ENCODE measurements around the gene RECQL5. TPM values are rescaled to one million over a fixed set of nuclear protein-coding genes. Genes with fewer than 3 reads are reported as not detected.

Gene RECQL5
- total and polyA plus RNA-seq, 2 donors (not counting 1 experiment from before 2014, with no cell fraction given) = 8.4 to 26.3 TPM

DNA sequence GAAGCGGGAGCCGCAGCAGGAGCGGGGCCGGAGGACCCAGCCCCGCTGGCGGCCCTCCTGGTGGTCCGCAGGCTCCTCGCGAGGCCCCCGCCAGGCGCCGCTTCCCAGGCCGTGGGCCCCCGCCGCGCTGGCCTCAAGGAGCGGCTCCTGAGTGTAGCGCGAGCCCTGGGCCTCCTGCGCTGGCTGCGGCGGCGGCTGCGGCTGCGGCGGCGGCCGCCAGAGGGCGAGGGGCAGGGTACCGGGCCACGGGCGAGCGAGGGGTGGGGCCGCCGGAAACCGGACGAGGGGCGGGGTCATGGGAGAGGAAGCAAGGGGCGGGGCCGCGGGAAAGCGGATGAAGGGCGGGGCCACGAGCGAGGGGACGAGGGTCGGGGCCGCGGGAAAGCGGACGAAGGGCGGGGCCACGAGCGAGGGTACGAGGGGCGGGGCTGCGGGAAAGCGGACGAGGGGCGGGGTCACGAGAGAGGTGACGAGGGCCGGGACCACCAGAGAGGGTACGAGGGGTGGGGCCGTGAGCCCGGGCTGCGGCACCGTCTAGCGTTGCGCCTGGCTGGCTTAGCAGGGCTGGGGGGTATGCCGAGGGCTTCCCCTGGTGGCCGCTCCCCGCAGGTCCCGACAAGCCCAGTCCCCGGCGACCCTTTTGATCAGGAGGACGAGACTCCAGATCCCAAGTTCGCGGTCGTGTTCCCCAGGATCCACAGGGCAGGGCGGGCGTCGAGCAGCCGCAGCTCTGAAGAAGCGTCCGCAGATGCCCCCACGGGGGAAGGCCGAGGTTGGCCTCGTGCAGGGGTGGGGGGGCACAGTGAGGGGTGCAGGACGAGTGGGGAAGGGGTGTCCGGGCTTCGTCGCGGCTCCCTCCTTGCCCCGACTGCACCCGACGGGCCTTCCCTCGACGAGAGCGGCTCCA is 77.7 kb downstream of the RECQL5 start:
- H2AFZ ChIP-seq (ENCODE audit: low read length) = peak overlapping the region; percentile 80
- H3K27me3 ChIP-seq (ENCODE audit: control insufficient read depth, insufficient read depth, low read length) = peaks cover 27% of the 10 kb centered on the region
- no peak overlapping the region for H3K9ac ChIP-seq (ENCODE audit: insufficient read depth, low read length)
- peak; percentile 67 to 78 for DNase-seq (ENCODE audit: low read depth in 2 of 2)
- peak overlapping the region; percentile 34 to 55 (median 43) for H3K4me3 ChIP-seq (replicated peaks in 1 of 4; ENCODE audit: control extremely low read depth in 1 of 4, insufficient read depth in 1 of 4, low read depth in 3 of 4, low read length in 4 of 4)
- no peaks in the 10 kb centered on the region for H3K9me3 ChIP-seq (ENCODE audit: control insufficient read depth, insufficient read depth, low read depth, low read length)
- H3K79me2 ChIP-seq (ENCODE audit: control insufficient read depth, insufficient read depth, low read length) = no peaks in the 10 kb centered on the region
- no peaks in the 10 kb centered on the region for H3K4me1 ChIP-seq (ENCODE audit: control insufficient read depth, extremely low read depth, insufficient read depth, low read length)
- peak; percentile 21 to 30 for TF ChIP-seq CTCF (conservative IDR thresholded peaks at IDR 0.05 in 1 of 2, IDR thresholded peaks at IDR 0.05 in 1 of 2; ENCODE audit: low read depth in 1 of 2, low read length in 2 of 2)
- no peak for TF ChIP-seq EZH2 (IDR thresholded peaks at IDR 0.05; ENCODE audit: low read length, missing control alignments)
- no peak overlapping the region for H3K27ac ChIP-seq (ENCODE audit: insufficient read depth, low read length)
- peak overlapping the region; percentile 35 for H3K4me2 ChIP-seq (ENCODE audit: extremely low read depth, insufficient read depth, low read length)
- H4K20me1 ChIP-seq (ENCODE audit: control insufficient read depth, extremely low read depth, insufficient read depth, low read length) = no peaks in the 10 kb centered on the region
- no peaks in the 10 kb centered on the region for H3K36me3 ChIP-seq (ENCODE audit: control insufficient read depth, insufficient read depth, low read length)

DNA sequence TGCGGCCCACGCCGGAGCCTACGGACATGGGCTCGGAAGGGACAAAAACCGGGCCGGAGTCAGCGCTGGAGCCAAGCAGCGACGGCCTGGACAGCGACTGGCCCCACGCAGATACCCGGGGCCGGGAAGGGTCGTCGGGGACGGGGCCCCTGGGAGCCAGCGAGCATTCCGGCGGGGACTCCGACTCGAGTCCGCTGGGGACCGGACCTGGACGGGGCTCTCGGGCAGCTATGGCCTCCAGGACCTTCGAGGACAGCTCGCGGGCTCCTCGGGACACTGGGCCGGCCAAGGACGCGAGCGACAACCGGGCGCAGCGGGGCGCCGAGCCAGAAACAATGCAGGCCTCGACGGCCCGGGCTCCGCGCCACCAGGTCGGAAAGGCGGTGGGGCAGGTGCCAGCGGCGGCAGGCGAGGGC is 78.3 kb downstream of the RECQL5 start:
- Histone ChIP-seq H3K4me2 (ENCODE audit: extremely low read depth, insufficient read depth, low read length) (no peak overlapping the region), H3K36me3 (ENCODE audit: control insufficient read depth, insufficient read depth, low read length) (no peaks in the 10 kb centered on the region), H3K79me2 (ENCODE audit: control insufficient read depth, insufficient read depth, low read length) (no peaks in the 10 kb centered on the region), H3K27me3 (ENCODE audit: control insufficient read depth, insufficient read depth, low read length) (peaks cover 27% of the 10 kb centered on the region), H3K9me3 (ENCODE audit: control insufficient read depth, insufficient read depth, low read depth, low read length) (no peaks in the 10 kb centered on the region), H2AFZ (ENCODE audit: low read length) (no peak overlapping the region), H3K27ac (ENCODE audit: insufficient read depth, low read length) (no peak overlapping the region), H4K20me1 (ENCODE audit: control insufficient read depth, extremely low read depth, insufficient read depth, low read length) (no peaks in the 10 kb centered on the region), H3K9ac (ENCODE audit: insufficient read depth, low read length) (no peak overlapping the region), H3K4me1 (ENCODE audit: control insufficient read depth, extremely low read depth, insufficient read depth, low read length) (no peaks in the 10 kb centered on the region), H3K4me3 (replicated peaks in 1 of 4; ENCODE audit: control extremely low read depth in 1 of 4, insufficient read depth in 1 of 4, low read depth in 3 of 4, low read length in 4 of 4) (peak overlapping the region in 1 of 4 experiments; percentile 35)
- DNase-seq (ENCODE audit: low read depth in 2 of 2) = no peak
- peak; percentile 97 for TF ChIP-seq EZH2 (IDR thresholded peaks at IDR 0.05; ENCODE audit: low read length, missing control alignments)
- TF ChIP-seq CTCF (conservative IDR thresholded peaks at IDR 0.05 in 1 of 2, IDR thresholded peaks at IDR 0.05 in 1 of 2; ENCODE audit: low read depth in 1 of 2, low read length in 2 of 2) = no peak

DNA sequence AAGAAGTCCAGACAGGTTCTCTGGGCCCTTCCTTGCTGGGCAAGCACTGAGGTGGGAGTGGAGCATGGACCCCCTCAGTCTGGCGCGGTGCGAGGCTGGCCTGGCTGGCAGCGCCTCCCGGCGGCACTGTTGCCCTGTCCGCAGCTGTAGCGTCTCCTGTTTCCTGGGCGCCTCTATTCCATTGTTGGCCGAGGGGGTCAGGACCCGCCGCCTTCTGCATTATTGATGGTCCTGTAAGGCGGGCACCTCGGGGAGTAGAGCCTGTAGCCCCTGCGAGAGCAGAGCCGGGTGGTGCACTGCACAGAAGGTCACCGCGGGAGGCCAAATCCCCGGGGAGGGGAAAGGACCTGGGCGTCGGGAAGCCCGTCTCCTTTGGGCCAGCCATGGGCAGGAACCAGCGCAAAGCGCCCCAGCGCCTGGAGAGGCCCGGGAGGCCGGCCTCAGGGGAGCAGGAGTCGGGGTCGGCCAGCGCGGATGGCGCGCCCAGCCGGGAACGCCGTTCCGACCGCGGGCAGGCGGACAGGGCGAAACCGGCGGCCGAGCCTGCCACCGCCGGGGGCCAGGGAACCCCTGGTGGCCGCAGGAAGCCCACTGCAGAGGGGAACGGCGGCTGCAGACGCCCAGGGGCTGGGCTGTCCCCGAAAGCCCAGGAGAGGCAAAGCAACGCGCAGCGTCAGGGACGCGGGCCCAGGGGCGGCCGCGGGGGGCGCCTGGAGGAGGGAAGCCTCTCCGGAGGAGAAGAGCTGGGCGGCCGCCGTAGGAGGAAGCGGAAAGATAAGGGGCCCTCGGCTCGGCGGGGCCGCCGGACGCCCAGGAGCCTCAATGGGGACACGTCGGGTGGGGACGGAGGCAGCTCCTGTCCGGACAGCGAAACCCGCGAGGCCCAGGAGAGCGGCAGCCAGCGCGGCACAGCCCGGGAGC is 79.0 kb downstream of the RECQL5 start, which contains the start of gene MYO15B:
Gene MYO15B, plus strand, starts transcription at position 126 of the 921 bp plus-strand sequence. Its CDS starts 258 bp downstream, at position 384.
- no peak for DNase-seq (ENCODE audit: low read depth in 2 of 2)
- no peaks in the 10 kb centered on the region for H3K9me3 ChIP-seq (ENCODE audit: control insufficient read depth, insufficient read depth, low read depth, low read length)

More for the DNA sequence above, 79.0 kb downstream of the RECQL5 start, which contains the start of gene MYO15B:
- Histone ChIP-seq H3K4me3 (replicated peaks in 1 of 4; ENCODE audit: control extremely low read depth in 1 of 4, insufficient read depth in 1 of 4, low read depth in 3 of 4, low read length in 4 of 4) (no peak within 1 kb of the TSS), H3K27ac (ENCODE audit: insufficient read depth, low read length) (no peak within 1 kb of the TSS), H3K27me3 (ENCODE audit: control insufficient read depth, insufficient read depth, low read length) (peaks cover 27% of the 10 kb centered on the region), H3K79me2 (ENCODE audit: control insufficient read depth, insufficient read depth, low read length) (no peaks in the 10 kb centered on the region), H2AFZ (ENCODE audit: low read length) (no peak within 1 kb of the TSS), H3K9ac (ENCODE audit: insufficient read depth, low read length) (no peak within 1 kb of the TSS), H3K36me3 (ENCODE audit: control insufficient read depth, insufficient read depth, low read length) (no peaks in the 10 kb centered on the region), H4K20me1 (ENCODE audit: control insufficient read depth, extremely low read depth, insufficient read depth, low read length) (no peaks in the 10 kb centered on the region), H3K4me2 (ENCODE audit: extremely low read depth, insufficient read depth, low read length) (no peak within 1 kb of the TSS), H3K4me1 (ENCODE audit: control insufficient read depth, extremely low read depth, insufficient read depth, low read length) (no peaks in the 10 kb centered on the region)
- TF ChIP-seq EZH2 (IDR thresholded peaks at IDR 0.05; ENCODE audit: low read length, missing control alignments) (peak; percentile 85), CTCF (conservative IDR thresholded peaks at IDR 0.05 in 1 of 2, IDR thresholded peaks at IDR 0.05 in 1 of 2; ENCODE audit: low read depth in 1 of 2, low read length in 2 of 2) (peak in 1 of 2 donors; percentile 26)

All from fibroblast of lung (primary cell).